K562 (cell line): ENCODE measurements around the gene AGO3. TPM values are rescaled to one million over a fixed set of nuclear protein-coding genes. Genes with fewer than 3 reads are reported as not detected.

ENCODE experiments used
- ARID4B ChIP-seq: sonication (generic); formaldehyde crosslinking; IDR thresholded peaks from 2 replicates; pipeline ENCODE4 v1.8.0; 2022; ENCODE audit warnings: mild to moderate bottlenecking, missing genetic modification reagents
- BACH1 ChIP-seq: fragments of 200-800 bp; sonication (Bioruptor generic); IDR thresholded peaks from 2 replicates; pipeline ENCODE4 v1.6.1; 2016; ENCODE audit warnings: missing genetic modification characterization, missing compliant biosample characterization
- BRCA1 ChIP-seq, 2 experiments: fragments of 450-650 bp in 1 of 2; sonication (generic) in 1 of 2; formaldehyde crosslinking in 1 of 2; IDR thresholded peaks; 2 replicates each; pipeline versions ENCODE4 v1.5.0 to v1.6.1; 2017 to 2020; ENCODE audit warnings: mild to moderate bottlenecking in 1 of 2, missing genetic modification reagents in 1 of 2
- CREB3 ChIP-seq: fragments of 450-650 bp; conservative IDR thresholded peaks from 2 replicates; pipeline ENCODE4 v1.6.1; 2016; ENCODE audit warnings: missing genetic modification characterization, low read depth, mild to moderate bottlenecking, missing compliant biosample characterization, moderate library complexity
- DIDO1 ChIP-seq: fragments of 450-650 bp; IDR thresholded peaks from 2 replicates; pipeline ENCODE4 v1.6.1; 2016; ENCODE audit warnings: low read depth, missing biosample characterization, missing genetic modification characterization
- ELK3 ChIP-seq: fragments of 450-650 bp; formaldehyde crosslinking; IDR thresholded peaks from 2 replicates; pipeline ENCODE4 v1.4.0; 2020; ENCODE audit warnings: mild to moderate bottlenecking
- GTF2A2 ChIP-seq: IDR thresholded peaks from 2 replicates; pipeline ENCODE4 v1.6.1; 2016; ENCODE audit warnings: mild to moderate bottlenecking, missing genetic modification characterization, missing compliant biosample characterization
- ILF3 ChIP-seq: fragments of 450-650 bp; IDR thresholded peaks from 2 replicates; pipeline ENCODE4 v1.6.1; 2018; ENCODE audit warnings: antibody characterized with exemption, mild to moderate bottlenecking, moderate library complexity, borderline replicate concordance
- KLF10 ChIP-seq: fragments of 250-450 bp; sonication (Bioruptor Pico); IDR thresholded peaks from 2 replicates; pipeline ENCODE4 v1.6.1; 2021; ENCODE audit warnings: matching md5 sums
- MEF2D ChIP-seq: conservative IDR thresholded peaks from 2 replicates; pipeline ENCODE4 v1.6.1; 2016; ENCODE audit warnings: low read depth, missing genetic modification characterization, missing compliant biosample characterization
- NBN ChIP-seq: fragments of 450-650 bp; IDR thresholded peaks from 2 replicates; pipeline ENCODE4 v1.6.1; 2016; ENCODE audit warnings: low read depth, mild to moderate bottlenecking
- NR2C2 ChIP-seq, 2 experiments: fragments of 200-800 bp in 1 of 2; sonication (Bioruptor generic) in 1 of 2; sonication (generic) in 1 of 2; formaldehyde crosslinking in 1 of 2; IDR thresholded peaks; 2 replicates each; pipeline versions ENCODE4 v1.6.1 to v1.8.0; 2016 to 2022; ENCODE audit warnings: mild to moderate bottlenecking in 1 of 2, missing compliant biosample characterization in 1 of 2, missing genetic modification characterization in 1 of 2, missing genetic modification reagents in 1 of 2
- POLR2B ChIP-seq: fragments of 450-650 bp; IDR thresholded peaks from 2 replicates; pipeline ENCODE4 v1.6.1; 2018; ENCODE audit warnings: low read depth; ENCODE audit not compliant: partially characterized antibody
- POLR2H ChIP-seq: IDR thresholded peaks from 2 replicates; pipeline ENCODE4 v1.6.1; 2016; ENCODE audit warnings: missing genetic modification characterization, low read depth, mild to moderate bottlenecking, control low read depth, missing compliant biosample characterization, moderate library complexity
- SETDB1 ChIP-seq: IDR thresholded peaks from one replicate; pipeline ENCODE4 v1.6.1; 2012; ENCODE audit warnings: low read length, control low read depth, inconsistent platforms
- SMC3 ChIP-seq: conservative IDR thresholded peaks from 2 replicates; pipeline ENCODE4 v1.6.1; 2011; ENCODE audit warnings: low read depth, low read length, improper control_type of control experiment; ENCODE audit not compliant: insufficient read depth
- TCF7L2 ChIP-seq: fragments of 150-350 bp; IDR thresholded peaks from 2 replicates; pipeline ENCODE4 v1.6.1; 2016; ENCODE audit warnings: low read depth, mild to moderate bottlenecking, low read length, moderate library complexity
- THAP7 ChIP-seq: fragments of 250-450 bp; sonication (Bioruptor Pico); IDR thresholded peaks from 2 replicates; pipeline ENCODE4 v1.5.0; 2021
- THRAP3 ChIP-seq: fragments of 450-650 bp; IDR thresholded peaks from 2 replicates; pipeline ENCODE4 v1.6.1; 2016; ENCODE audit warnings: mild to moderate bottlenecking, inconsistent platforms, borderline replicate concordance
- TRIM28 ChIP-seq: fragments of 450-650 bp; IDR thresholded peaks from 2 replicates; pipeline ENCODE4 v1.6.1; 2017
- ZC3H4 ChIP-seq: sonication (generic); formaldehyde crosslinking; IDR thresholded peaks from 2 replicates; pipeline ENCODE4 v1.9.0; 2021; ENCODE audit warnings: missing genetic modification reagents, borderline replicate concordance
- ZC3H8 ChIP-seq: fragments of 450-650 bp; IDR thresholded peaks from 2 replicates; pipeline ENCODE4 v1.6.1; 2017
- ZNF146 ChIP-seq: IDR thresholded peaks from one replicate; pipeline ENCODE4 v1.6.1; 2018; ENCODE audit warnings: missing compliant biosample characterization; ENCODE audit not compliant: unreplicated experiment
- ZSCAN32 ChIP-seq: fragments of 450-650 bp; formaldehyde crosslinking; IDR thresholded peaks from 2 replicates; pipeline ENCODE4 v1.4.0; 2020; ENCODE audit warnings: mild to moderate bottlenecking, moderate library complexity
- polyA plus RNA-seq, 8 experiments: library from polyadenylated mRNA; depleted of rRNA in 4 of 8; stranded (reverse) in 5 of 8; unstranded in 3 of 8; fragments of >200 nt; fragmentation: Nextera tagmentation in 2 of 8; fragmentation: Illumina TruSeq in 1 of 8; extraction: Ambion mirVana in 2 of 8; extraction: Trizol in 1 of 8; gene quantifications; 2 replicates each; pipeline versions ENCODE4 v1.2.1 to v1.2.3, GENCODE V29; 2011 to 2014; ENCODE audit warnings: inconsistent platforms in 1 of 8, missing spikeins in 1 of 8
- total RNA-seq, 7 experiments: library from RNA; depleted of rRNA in 6 of 7; stranded (reverse); fragments of >200 nt in 6 of 7; fragmentation: Illumina TruSeq in 2 of 7; extraction: Trizol in 2 of 7; gene quantifications; 2 replicates each; pipeline versions ENCODE4 v1.2.1 to v1.2.3, GENCODE V29; 2011 to 2021; ENCODE audit warnings: low replicate concordance in 1 of 7

AGO3 gene
- total and polyA plus RNA-seq, 9 of the 15 experiments (the other 6 are each of a cell fraction or from before 2014, with no cell fraction given) = 4.5 to 41.5 (median 22.7) TPM

- TF ChIP-seq CREB3 (tag) = no peak
- TF ChIP-seq BRCA1 (IDR thresholded peaks at IDR 0.05) = no peak
- no peak for TF ChIP-seq BRCA1 (CRISPR knock-in tag; IDR thresholded peaks at IDR 0.05)
- no peak for TF ChIP-seq BACH1 (tag)
- TF ChIP-seq GTF2A2 (tag) = no peak
- TF ChIP-seq ZC3H8 = no peak
- no peak for TF ChIP-seq NR2C2 (CRISPR knock-in tag; IDR thresholded peaks at IDR 0.05)
- no peak for TF ChIP-seq NR2C2 (tag; IDR thresholded peaks at IDR 0.05)
- peak; percentile 92 for TF ChIP-seq NBN
- no peak for TF ChIP-seq DIDO1
- no peak for TF ChIP-seq ZC3H4 (CRISPR knock-in tag)
- no peak for TF ChIP-seq KLF10 (CRISPR knock-in tag)
- no peak for TF ChIP-seq ZSCAN32
- no peak for TF ChIP-seq POLR2B
- no peak for TF ChIP-seq ILF3
- TF ChIP-seq SMC3 = no peak
- no peak for TF ChIP-seq ELK3 (CRISPR knock-in tag)
- TF ChIP-seq POLR2H (tag) = no peak
- no peak for TF ChIP-seq THAP7
- TF ChIP-seq ZNF146 (CRISPR knock-in tag) = no peak
- 0 out of 2 replicates have a peak, but pooled peaks have one; percentile 39 for TF ChIP-seq MEF2D (tag)
- no peak; the same call in 1 of the 2 replicates for TF ChIP-seq TRIM28
- TF ChIP-seq THRAP3 = no peak
- TF ChIP-seq TCF7L2 = no peak
- TF ChIP-seq ARID4B = peak; percentile 81
- TF ChIP-seq SETDB1 = no peak
Measured at GRCh38 chr1:35881850-35882273, 49.0 kb upstream of the AGO3 start (continued).
